Measurements from ENCODE around the gene COL4A5.
A peak's percentile ranks its signal among the peaks of the same experiment; 100 is the strongest.
"Not testable (repeated sequence)": the region's sequence is repeated elsewhere in the genome, so short reads cannot be mapped to it uniquely, and the experiment has no call there.

Gene COL4A5

DNA sequence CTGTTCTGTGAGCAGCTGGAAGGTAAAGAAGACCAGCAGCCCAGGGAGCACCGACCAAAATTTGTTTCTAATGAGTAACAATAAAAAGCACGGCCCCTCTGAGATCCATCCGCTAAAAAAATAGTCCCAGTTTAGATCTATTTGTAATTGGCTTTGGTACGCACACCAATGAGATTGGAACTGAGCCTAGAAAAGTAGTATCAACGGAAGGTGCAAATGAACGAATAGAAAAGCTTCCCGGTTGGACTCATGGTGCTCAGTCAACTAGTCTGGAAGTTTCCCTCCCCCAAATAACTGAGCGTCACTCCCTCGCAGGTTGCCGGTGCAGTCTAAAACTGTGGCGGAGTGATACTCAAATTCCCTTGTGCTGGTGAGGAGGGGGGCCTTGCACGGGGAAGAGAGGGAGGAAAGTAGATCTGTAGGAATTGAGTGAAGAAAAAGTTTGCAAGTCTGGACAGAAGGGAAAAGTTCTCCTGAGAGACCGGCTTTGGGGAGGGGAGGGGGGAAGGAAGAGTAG lies at the start of gene COL4A5:
COL4A5 (plus strand) TSS at position 413 of the 517 bp plus-strand sequence. CDS start 288 bp downstream, outside the sequence.
- DNase-seq: peak; percentile 61 to 89

DNA sequence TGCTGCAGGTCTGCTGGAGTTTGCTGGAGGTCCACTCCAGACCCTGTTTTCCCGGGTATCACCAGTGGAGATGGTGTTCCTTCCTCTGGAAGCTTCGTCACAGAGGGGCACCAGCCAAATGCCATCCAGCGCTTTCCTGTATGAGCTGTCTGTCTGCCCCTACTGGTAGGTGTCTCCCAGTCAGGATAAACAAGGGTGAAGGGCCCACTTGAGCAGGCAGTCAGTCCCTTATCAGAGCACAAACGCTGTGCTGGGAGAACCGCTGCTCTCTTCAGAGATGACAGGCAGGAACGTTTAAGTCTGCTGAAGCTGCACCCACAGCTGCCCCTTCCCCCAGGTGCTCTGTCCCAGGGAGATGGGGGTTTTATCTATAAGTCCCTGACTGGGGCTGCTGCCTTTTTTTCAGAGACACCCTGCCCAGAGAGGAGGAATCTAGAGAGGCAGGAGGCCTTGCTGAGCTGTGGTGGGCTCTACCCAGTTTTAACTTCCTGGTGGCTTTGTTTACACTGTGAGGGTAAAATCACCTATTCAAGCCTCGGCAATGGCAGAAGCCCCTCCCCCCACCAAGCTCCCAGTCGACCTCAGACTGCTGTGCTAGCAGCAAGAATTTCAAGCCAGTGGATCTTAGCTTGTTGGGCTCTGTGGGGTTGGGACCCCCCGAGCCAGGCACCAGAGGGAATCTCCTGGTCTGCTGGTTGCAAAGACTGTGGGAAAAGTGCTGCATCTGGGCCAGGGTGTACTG lies 48.5 kb upstream of the COL4A5 start:
- not testable (repeated sequence) for DNase-seq

DNA sequence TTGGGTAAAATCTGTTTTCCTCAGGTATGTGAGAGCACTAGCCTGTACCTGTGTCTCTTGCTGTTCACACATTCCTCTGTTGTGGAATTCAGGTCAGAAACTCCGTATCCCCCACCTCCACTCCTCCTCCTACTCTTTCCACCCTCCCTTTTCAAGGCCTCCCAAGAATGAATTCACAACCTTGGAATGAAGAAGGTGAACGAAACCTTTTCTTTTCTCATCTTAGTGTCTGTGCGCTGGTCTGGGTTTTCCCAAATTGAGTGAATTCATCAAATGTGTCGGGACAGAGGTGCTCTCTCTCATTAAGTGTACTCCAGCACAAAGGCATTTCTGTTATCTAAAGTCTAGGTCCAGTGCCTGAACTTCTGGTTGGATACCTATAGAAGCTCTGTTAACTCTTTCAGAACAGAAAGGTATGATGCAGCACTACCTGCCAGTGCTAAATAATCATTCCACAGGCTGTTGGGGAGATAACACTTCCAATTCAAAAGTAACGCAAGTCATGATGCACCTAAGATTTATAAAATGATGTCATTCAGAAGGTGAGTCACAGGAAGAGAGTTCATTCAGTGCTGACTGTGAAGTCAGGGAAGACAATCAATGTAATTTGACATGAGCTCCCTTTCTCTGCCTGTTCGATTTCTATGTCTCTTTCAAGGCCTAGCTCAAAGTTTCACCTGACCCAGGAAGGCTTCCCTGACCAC lies 43.3 kb upstream of the COL4A5 start:
- no peak for DNase-seq

DNA sequence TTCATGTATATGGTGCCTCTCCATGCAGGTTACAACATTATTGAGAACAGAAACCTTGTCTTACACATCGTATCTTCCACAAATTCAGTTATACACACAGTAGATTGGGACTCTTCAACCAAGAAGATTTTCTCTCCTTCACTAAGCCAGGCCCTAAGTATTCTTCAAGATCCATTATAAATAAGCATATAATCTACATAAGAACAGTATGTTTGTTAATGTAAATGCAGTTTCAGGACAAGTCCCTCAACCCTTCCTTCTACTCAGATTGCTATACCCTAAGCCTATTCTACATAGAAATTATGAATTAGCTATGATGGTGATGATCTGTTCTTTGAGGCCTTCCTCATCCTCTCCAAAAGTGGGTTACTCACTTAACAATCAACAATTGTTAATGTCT lies 42.7 kb upstream of the COL4A5 start:
- DNase-seq: no peak

DNA sequence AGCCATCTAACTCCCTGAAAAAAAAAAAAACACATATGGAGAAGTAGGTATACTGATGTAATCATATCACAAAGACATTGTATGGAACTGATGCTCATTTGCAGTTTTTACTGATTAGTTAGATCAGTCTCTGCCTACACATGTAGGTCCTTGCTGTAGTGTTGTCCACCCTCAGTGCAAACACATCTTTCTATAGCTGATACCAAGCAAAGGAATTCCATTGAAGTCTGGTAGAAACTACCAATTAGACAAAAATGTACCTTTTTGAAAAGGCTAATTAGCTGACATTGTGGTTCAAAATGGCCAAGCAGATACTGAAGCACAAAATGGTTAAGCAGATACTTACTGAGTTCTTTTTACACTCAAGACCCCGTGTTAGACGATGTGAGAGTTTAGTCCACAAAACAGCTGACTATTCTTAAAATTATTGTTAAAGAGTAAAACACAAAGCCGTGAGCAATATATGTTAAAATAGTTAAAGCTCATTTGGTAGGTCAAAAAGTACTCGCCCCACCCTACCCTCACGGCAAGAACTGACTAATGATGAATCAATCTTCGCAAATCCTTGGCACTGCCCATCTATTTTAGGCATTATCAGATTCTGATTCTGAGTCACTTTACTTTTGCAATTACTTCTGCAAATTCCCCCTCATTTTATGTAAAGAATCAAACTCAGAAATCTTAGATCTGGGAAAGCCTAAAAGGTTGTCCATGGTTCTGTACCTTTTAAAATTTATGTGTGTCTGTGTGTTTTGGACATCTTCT lies 41.8 kb upstream of the COL4A5 start:
- DNase-seq: no peak

DNA sequence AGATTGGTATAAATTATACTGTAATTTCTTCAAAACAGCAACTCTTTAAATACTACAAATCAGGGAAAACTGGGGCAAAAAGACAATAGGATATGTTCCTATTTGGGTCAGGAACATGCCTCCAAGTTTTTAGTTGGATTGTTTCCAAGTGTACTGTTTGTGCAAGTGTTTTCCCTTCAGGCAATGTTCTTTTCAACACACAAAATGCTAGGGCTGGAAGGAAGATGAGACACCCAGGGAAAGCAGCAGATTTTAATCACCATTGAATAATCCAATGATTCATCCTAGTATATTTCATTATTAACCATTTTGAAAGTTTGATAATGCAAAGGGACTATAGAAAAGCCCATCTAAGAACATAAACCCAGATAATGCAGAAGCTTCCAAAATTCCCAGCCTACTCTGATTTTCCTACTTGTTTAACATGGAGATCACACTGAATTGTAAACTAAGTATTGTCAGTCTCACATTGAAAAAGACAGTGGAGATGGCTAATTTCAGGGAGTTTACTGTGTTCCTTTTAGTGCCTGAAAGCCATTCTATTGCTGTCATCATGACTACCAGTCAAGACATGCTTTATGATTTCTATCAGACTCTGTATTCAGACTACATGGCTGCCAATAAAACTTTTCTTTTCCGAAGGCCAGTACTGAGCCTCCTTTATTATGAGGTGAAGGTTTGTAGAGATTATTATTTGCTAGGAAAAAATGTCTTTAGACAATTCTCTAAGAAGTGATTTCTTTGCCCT lies 40.0 kb upstream of the COL4A5 start:
- DNase-seq: no peak

DNA sequence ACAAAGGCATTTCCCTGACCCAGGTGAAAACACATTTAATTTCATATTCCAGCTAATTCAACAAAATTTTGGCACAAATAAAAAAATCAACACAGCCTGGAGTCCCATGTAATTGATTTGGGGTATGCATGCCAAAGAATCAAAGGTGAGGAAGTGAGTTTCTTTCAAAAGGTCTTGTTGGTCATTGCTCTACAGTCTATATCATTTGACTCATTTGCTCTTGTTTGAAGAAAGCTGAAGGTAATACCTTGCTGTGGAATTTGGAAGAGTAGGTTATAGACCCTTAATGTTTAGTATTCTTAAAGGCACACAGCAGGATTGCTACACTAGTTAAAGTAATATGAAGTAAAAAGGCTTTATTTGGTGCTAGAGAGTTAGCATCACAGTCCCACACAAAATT lies 26.9 kb upstream of the COL4A5 start:
- no peak for DNase-seq

DNA sequence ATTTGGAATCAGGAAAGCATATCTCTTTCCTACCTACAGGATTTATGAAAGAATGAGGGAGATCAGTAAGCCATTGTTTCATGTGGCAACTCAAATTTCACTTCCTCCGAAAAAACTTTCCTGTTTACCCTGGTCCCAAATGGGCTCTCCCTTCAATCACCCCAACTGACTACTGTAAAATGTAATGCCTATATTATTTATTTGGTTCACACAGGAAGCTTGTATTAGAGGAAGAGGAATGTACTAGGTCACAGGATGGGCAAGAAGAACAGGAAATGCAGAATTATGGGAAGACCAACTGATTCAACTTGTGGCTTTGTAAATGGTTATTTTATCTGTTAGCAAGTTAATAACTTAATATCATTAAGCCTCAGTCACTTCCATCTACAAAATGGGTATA lies 24.5 kb upstream of the COL4A5 start:
- DNase-seq: no peak

DNA sequence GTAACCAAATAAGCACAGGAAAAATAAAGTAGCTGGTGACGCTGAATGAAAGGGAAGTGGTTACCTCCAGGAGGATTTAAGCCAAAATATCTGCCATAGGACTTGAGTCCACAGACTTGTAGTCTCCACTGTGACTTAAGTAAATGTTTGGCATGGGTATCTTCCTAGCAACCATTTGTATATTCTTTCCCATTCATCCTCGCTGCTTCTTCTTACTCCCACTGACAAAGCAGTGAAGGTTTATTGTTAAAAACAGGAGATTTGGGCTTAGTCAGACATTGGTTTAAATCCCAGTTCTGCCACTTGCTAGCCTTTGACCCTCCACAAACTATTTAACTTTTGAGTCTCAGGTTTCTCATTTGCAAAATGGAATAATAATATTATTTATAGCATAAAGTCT lies 23.7 kb upstream of the COL4A5 start:
- no peak for DNase-seq

DNA sequence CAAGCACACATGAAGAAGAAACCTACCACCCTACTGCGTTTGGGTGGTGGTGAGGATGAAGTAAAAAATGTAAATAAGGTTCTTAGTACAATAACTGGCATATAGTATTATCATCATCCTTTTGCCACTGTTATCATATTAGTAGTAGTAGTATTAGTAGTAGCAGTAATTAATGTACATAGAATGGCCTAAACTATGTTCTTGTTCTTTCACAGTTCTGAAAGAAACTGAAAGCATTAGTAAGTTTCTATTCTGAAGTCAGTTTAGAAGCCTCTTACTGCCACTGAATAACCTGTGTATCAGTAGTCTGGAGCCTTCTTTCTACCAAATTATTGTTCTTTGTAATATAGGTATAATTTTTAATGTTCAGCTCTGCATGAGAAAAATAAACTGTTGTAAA lies 22.4 kb upstream of the COL4A5 start:
- DNase-seq: no peak

DNA sequence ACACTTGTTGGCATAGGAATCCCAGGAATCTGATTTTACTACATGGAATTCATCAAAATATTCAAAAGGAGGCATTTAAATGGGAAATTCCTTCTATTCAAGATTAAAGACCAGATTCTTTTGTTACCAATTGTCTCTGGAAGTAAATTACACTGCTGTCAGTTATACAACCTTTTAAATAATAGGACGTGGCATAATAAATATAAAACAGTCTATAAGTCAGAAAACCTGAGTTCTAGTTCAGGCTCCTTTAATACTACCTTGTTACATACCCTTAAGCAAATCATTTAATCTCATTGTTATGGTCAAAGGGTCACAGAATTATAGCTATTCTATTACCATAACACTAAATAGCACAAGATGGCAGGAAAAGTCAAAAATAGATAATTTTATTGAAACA lies 20.2 kb upstream of the COL4A5 start:
- DNase-seq: no peak

DNA sequence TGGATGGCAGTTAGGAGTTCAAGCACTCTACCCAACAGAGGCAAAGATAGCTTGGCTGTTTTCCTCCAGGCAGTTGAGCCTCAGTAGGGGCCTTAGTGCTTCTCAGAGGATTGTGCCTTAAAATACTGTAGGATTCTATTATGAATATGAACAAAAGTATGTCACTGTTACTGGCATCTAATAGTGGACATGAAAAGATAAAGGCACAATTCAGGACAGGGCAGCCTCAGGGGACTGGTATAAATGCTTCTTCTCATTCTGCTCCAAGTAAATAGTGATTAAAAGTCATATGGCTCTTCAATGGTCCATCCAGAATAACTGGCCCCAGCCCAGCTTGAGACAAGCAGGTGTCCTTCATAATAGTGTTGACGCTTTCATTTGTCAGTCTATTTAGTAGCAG lies 19.2 kb upstream of the COL4A5 start:
- no peak for DNase-seq

DNA sequence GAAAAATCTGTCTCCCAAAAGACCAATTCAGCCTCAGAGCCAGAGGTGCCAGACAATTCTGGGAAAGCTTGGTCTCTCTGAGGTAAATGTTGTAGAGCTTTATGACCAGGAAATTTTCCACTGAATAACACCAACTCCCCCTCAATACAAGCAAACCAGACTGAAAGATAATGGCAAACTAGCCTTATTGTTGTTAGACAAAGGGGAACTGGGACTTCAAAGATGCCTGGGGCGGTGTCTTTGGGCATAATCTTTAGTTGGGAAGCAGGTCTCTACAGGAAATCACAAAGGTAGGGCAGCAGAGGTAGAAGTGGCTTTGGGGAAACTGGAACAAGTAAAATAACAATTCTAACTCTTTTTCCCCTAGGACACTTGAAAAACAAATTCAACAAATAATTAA lies 13.4 kb upstream of the COL4A5 start:
- no peak for DNase-seq

DNA sequence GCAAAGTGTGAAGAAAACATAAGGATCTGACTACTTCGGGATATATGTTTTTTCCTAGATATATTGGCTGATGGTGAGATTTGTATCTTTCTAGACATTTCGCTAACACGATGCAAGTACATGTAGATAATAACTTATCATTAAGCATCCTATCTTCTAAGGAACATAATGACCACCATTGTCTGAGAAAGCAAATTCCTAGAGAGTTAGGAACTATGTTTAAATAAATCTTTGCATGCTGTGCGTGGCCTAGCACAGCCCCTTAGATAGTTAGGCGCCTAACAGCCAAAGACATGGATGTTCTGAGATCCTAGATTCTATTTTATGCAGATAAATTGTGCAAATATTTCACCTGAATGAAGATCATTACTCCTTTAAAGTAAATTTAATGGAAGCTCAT lies 4.4 kb upstream of the COL4A5 start:
- no peak for DNase-seq

DNA sequence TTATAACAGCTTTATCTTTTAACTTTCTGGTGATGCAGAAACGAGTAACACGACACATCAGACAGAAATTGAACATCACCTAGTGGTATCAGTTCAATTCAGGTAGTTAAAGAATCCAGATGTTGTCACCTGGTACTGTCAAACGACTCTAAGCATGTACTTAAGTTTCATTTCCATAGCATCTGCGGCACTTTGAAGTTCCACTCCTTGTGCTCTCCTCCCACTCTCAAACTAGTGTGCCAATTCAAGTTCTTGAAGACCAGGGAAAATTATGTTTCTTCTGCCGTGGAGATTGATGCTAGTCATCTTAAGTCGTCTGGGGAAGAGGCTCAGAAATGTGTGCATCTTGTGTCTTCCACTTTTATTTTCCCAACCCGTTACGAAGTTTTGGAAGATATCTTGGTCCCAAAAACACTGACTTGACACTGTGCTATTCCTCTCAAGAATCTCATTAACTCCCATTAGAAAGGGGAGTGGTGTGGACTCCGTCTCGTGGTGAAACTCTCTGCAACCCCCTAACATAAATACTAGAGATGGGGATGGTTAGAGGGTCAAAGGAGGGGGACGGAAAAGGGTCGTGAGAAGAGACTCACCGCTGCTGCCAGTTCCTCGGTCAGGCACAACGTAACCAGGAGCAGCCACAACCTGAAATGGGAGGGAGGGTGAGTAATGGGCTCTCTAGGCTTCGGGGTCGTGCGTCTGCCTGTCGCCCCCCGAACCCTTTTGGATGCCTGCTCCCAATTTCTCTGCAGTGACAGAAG lies 2.1 kb upstream of the COL4A5 start:
- no peak for DNase-seq

DNA sequence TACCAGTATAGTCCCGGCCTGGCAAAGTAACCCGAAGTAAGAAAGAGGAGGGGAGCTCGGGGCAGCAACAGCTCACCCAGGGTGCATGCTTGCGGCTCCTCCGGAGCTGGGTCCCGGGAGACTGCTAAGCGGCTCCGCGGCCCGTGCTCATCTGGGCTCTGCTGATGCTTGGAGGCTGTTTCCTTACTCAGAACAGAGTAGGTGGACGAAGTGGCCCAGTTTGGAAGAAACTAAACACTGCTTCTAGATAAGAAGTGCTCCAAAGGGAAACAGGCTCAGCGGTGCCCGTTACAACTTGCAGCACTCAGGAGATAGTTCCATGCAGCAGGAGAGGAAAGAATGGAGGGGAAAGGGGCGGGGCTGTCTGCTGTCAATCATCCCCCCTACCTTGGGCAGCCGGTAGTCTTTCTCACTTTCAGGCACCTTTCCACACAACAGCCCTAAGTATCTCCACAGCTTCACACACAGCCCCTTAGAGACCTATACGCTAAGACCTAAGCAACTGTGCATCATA lies 1.5 kb upstream of the COL4A5 start, which contains the start of gene COL4A6:
COL4A6 (minus strand) TSS at position 313 of the 514 bp plus-strand sequence; CDS start at position 87, 226 bp downstream.
- DNase-seq: peak; percentile 10 to 26

DNA sequence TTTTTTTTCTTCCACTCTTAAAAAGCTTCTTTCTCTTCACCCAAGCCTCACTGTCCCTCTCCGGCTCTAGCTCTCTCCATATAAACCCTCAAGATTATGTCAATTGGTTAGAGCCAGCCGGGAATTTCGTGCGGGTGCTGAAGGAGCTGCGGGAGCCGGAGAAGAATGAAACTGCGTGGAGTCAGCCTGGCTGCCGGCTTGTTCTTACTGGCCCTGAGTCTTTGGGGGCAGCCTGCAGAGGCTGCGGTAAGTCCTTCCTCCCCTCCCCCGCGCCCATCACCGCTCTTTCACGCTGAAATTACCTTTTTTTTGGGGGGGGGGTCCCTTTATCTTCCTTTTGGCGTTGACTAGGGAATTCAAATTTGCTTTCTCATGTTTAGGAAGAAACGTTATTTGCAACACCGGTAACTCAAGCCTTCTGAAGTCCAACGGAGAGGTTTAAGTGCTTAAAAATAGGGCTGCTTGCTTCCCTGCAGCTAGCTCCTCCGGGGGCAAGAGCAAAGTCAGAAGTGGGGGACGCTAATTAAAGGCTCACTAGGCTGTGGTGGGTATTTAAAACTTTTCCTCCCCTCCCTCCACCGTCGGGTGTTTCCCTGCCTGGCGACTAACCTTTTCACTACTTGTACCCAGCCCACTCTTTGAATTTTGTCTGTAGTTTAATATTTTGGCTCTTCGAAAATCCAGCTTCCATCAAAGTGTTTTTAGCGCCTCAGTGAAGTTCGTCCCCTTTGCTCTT lies 491 bp downstream of the COL4A5 start:
- no peak for DNase-seq

DNA sequence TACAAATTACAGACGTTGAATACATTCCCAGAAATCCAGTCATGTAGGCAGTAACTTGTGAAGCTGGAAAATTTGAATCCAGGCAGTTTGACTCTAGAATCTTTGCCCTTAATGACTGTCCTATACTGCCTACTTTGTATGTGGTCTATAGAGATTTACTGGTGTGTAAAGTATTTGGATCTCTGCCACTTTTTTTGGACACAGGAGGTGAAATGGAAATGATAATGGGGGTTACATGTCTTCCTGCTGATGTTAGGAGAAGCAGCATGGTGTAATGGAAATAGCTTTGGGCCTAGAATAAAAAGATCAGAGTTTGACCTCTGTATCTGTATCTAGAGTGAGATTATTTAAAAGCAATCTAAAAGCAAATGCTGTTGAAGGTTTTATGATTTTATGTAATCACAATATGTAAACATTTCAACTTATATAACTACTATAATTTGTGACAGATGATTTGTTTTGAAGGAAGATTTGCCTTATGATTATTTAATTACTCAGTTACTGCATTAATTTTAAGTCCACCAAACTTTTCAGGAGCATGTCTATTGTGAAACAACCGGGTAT lies 3.3 kb downstream of the COL4A5 start:
- peak; percentile 2 to 6 for DNase-seq

DNA sequence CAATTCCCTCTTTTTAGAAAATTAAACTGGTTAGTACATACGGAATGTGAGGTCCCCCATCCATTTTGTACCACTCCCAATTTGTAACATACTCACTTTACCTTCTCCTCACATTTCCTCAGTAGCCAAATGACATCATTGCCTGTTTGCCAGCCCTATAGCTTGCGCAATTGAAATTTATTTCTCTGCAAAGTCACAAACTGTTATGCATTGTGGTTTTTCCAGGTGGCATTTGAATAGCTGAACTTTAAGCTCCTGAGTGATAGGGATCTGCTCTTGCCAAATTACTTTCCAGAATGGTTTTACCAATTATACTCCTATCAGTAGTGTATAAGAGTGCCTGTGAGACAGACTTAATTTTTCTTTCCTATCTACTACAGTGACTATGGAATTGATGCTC lies 7.7 kb downstream of the COL4A5 start:
- no peak for DNase-seq

DNA sequence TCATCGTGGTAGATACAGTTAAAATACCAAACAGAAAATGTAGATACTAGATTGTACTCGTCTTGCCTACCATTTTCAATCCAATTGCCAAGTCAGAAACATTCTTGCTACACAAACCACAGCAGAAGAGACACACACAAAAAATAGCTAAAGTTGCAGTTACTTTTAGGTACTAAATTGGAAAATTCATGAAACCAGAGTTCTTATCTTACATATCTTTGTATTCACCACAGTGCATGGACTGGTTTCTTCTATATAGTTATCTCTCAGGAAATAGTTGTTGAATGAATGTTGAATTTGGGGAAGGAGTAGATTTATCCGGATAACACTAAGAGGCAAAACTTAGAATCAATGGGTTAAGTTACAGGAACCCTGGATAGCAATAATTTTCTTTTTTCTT lies 14.2 kb downstream of the COL4A5 start:
- no peak for DNase-seq
